ENCODE results near the gene SAA2.

The SAA2 gene

GRCh38 chr11:18196532-18196931 lies 51.9 kb downstream of the SAA2 start:
- no peak for DNase-seq (ENCODE audit: low read depth in 2 of 2)

Measured in activated CD4-positive, alpha-beta T cell treated with anti-CD3 and anti-CD28 coated beads for 24 hours (primary cell).